H1 (cell line): ENCODE data around the gene REPIN1. TPM values are rescaled to one million over a fixed set of nuclear protein-coding genes. Genes with fewer than 3 reads are reported as not detected.

Experiments used
- CTCF ChIA-PET: fragments of 300-600 bp; sonication (Branson Sonifier 250); formaldehyde crosslinking; loops from one replicate; lab custom pipeline; 2021; ENCODE audit not compliant: partially characterized antibody; lab: Charles Lee
- POLR2A ChIA-PET: fragments of 300-600 bp; sonication (Branson Sonifier 250); formaldehyde crosslinking; loops from one replicate; lab custom pipeline; 2021; ENCODE audit warnings: inconsistent platforms; ENCODE audit not compliant: partially characterized antibody; lab: Charles Lee
- DNase-seq, 2 experiments: peaks; one replicate each; pipeline versions ENCODE4 v3.0.0 to v3.0.0-alpha.2; 2010 to 2022; ENCODE audit warnings: low spot score in 2 of 2, low read depth in 1 of 2, mixed read lengths in 1 of 2
- FAIRE-seq: peaks from 2 replicates; lab custom pipeline; 2011; peaks lifted over from hg19 to GRCh38; lab: Jason Lieb, UNC
- H2AFZ ChIP-seq: 2 replicates; pipeline ENCODE4 v1.8.1; 2012; ENCODE audit warnings: low read length, inconsistent platforms
- H2AK5ac ChIP-seq: 2 replicates; pipeline ENCODE4 v1.6.1; 2013; ENCODE audit warnings: low read depth, low read length
- H2BK120ac ChIP-seq: replicated peaks from 2 replicates; pipeline ENCODE3; 2013; ENCODE audit warnings: low read depth, low read length, inconsistent platforms
- H2BK12ac ChIP-seq: 2 replicates; pipeline ENCODE4 v1.6.1; 2013; ENCODE audit warnings: low read depth, low read length
- H2BK15ac ChIP-seq: 2 replicates; pipeline ENCODE4 v1.6.1; 2013; ENCODE audit warnings: low read length
- H2BK20ac ChIP-seq: 2 replicates; pipeline ENCODE4 v1.6.1; 2013; ENCODE audit warnings: low read length
- H2BK5ac ChIP-seq: 2 replicates; pipeline ENCODE4 v1.6.1; 2013; ENCODE audit warnings: low read depth, low read length
- H3K14ac ChIP-seq: 2 replicates; pipeline ENCODE4 v1.6.1; 2013; ENCODE audit warnings: inconsistent platforms; ENCODE audit not compliant: insufficient read length
- H3K18ac ChIP-seq: 2 replicates; pipeline ENCODE4 v1.6.1; 2013; ENCODE audit warnings: low read length; ENCODE audit errors: extremely low read depth
- H3K23ac ChIP-seq: 2 replicates; pipeline ENCODE4 v1.6.1; 2013; ENCODE audit warnings: inconsistent platforms; ENCODE audit not compliant: insufficient read length
- H3K23me2 ChIP-seq: 2 replicates; pipeline ENCODE4 v1.6.1; 2013; ENCODE audit warnings: low read depth, low read length
- H3K27ac ChIP-seq: 2 replicates; pipeline ENCODE4 v1.6.1; 2011; ENCODE audit warnings: low read depth, low read length, inconsistent platforms
- H3K27me3 ChIP-seq, 4 experiments: replicated peaks in 1 of 4; 1 replicate in 1 of 4; 2 replicates in 3 of 4; pipeline versions ENCODE4 v1.6.1 to v1.8.1; 2011 to 2013; ENCODE audit warnings: low read length in 3 of 4, mild to moderate bottlenecking in 3 of 4, inconsistent platforms in 2 of 4, mixed read lengths in 2 of 4, moderate library complexity in 1 of 4; ENCODE audit not compliant: control insufficient read depth in 3 of 4, insufficient read depth in 3 of 4; ENCODE audit errors: extremely low read depth in 1 of 4
- H3K36me3 ChIP-seq, 4 experiments: 2 replicates each; pipeline versions ENCODE4 v1.6.1 to v1.8.1; 2011 to 2013; ENCODE audit warnings: mild to moderate bottlenecking in 4 of 4, low read length in 3 of 4, moderate library complexity in 2 of 4, control low read depth in 1 of 4, inconsistent platforms in 1 of 4; ENCODE audit not compliant: insufficient read depth in 4 of 4, control insufficient read depth in 2 of 4
- H3K4ac ChIP-seq: replicated peaks from 2 replicates; pipeline ENCODE3; 2013; ENCODE audit warnings: low read length, low read depth, mixed read lengths, inconsistent platforms; ENCODE audit not compliant: insufficient read length
- H3K4me1 ChIP-seq, 4 experiments: replicated peaks in 1 of 4; 1 replicate in 1 of 4; 2 replicates in 3 of 4; pipeline versions ENCODE4 v1.6.1 to v1.8.1; 2011 to 2013; ENCODE audit warnings: low read length in 3 of 4, inconsistent platforms in 2 of 4, mixed read lengths in 1 of 4; ENCODE audit not compliant: insufficient read depth in 4 of 4, control insufficient read depth in 3 of 4
- H3K4me2 ChIP-seq, 2 experiments: 2 replicates each; pipeline versions ENCODE4 v1.6.1 to v1.8.1; 2011 to 2013; ENCODE audit warnings: low read depth in 2 of 2, low read length in 2 of 2, control low read depth in 1 of 2, inconsistent platforms in 1 of 2, mild to moderate bottlenecking in 1 of 2; ENCODE audit not compliant: insufficient read depth in 1 of 2
- H3K4me3 ChIP-seq, 4 experiments: fragments of 200-600, 300-600 bp in 1 of 4; sonication (generic), shearing (Covaris generic), sonication (Bioruptor Twin) in 1 of 4; 2 replicates each; pipeline versions ENCODE4 v1.5.1 to v1.8.1; 2011 to 2016; ENCODE audit warnings: low read length in 4 of 4, low read depth in 3 of 4, control low read depth in 2 of 4, inconsistent platforms in 2 of 4, mild to moderate bottlenecking in 2 of 4, mixed read lengths in 1 of 4, moderate library complexity in 1 of 4; ENCODE audit not compliant: insufficient read depth in 2 of 4; ENCODE audit errors: extremely low read depth in 1 of 4
- H3K56ac ChIP-seq: replicated peaks from 2 replicates; pipeline ENCODE3; 2013; ENCODE audit warnings: low read depth, mild to moderate bottlenecking, mixed read lengths, low read length, inconsistent platforms; ENCODE audit not compliant: insufficient read length
- H3K79me1 ChIP-seq: 2 replicates; pipeline ENCODE4 v1.6.1; 2013; ENCODE audit warnings: low read depth, low read length, control low read depth
- H3K79me2 ChIP-seq, 2 experiments: 2 replicates each; pipeline versions ENCODE4 v1.6.1 to v1.8.1; 2012 to 2013; ENCODE audit warnings: low read length in 2 of 2, mild to moderate bottlenecking in 2 of 2, inconsistent platforms in 1 of 2; ENCODE audit not compliant: insufficient read depth in 2 of 2, control insufficient read depth in 1 of 2
- H3K9ac ChIP-seq, 4 experiments: replicated peaks in 1 of 4; 1 replicate in 1 of 4; 2 replicates in 3 of 4; pipeline versions ENCODE4 v1.6.1 to v1.8.1; 2011 to 2013; ENCODE audit warnings: low read depth in 3 of 4, low read length in 3 of 4, control low read depth in 2 of 4, mild to moderate bottlenecking in 2 of 4, moderate library complexity in 2 of 4, inconsistent platforms in 1 of 4; ENCODE audit errors: extremely low read depth in 1 of 4
- H3K9me3 ChIP-seq, 2 experiments: 2 replicates each; pipeline versions ENCODE4 v1.6.1 to v1.8.1; 2012 to 2013; ENCODE audit warnings: mild to moderate bottlenecking in 2 of 2, moderate library complexity in 2 of 2, control low read depth in 1 of 2, inconsistent platforms in 1 of 2, low read depth in 1 of 2, low read length in 1 of 2, mixed read lengths in 1 of 2; ENCODE audit not compliant: insufficient read depth in 2 of 2
- H4K20me1 ChIP-seq, 2 experiments: replicated peaks in 1 of 2; 2 replicates each; pipeline versions ENCODE3 to v1.8.1; 2011 to 2013; ENCODE audit warnings: inconsistent platforms in 2 of 2, low read length in 2 of 2, mild to moderate bottlenecking in 1 of 2; ENCODE audit not compliant: insufficient read depth in 2 of 2, control insufficient read depth in 1 of 2
- H4K5ac ChIP-seq: 2 replicates; pipeline ENCODE4 v1.6.1; 2013; ENCODE audit warnings: low read length, low read depth, mixed read lengths, inconsistent platforms; ENCODE audit not compliant: insufficient read length
- H4K8ac ChIP-seq: 2 replicates; pipeline ENCODE4 v1.8.0; 2013; ENCODE audit warnings: mild to moderate bottlenecking, moderate library complexity, low read length, inconsistent platforms; ENCODE audit not compliant: insufficient read depth; ENCODE audit errors: extremely low read depth
- H4K91ac ChIP-seq: replicated peaks from 2 replicates; pipeline ENCODE3; 2013; ENCODE audit warnings: low read length, mixed read lengths, inconsistent platforms; ENCODE audit not compliant: insufficient read length
- ASH2L ChIP-seq: fragments of 200-600, 300-600 bp; sonication (generic); IDR thresholded peaks from one replicate; pipeline ENCODE4 v1.7.1; 2017; ENCODE audit warnings: low read length
- CREB1 ChIP-seq: IDR thresholded peaks from 2 replicates; pipeline ENCODE4 v1.6.1; 2012; ENCODE audit warnings: inconsistent platforms
- CTCF ChIP-seq, 3 experiments: IDR thresholded peaks; 1 replicate in 2 of 3; 2 replicates in 1 of 3; pipeline versions ENCODE4 v1.5.1 to v1.6.1; 2011; ENCODE audit warnings: low read length in 3 of 3, mild to moderate bottlenecking in 3 of 3, inconsistent platforms in 2 of 3, low read depth in 1 of 3, moderate library complexity in 1 of 3; ENCODE audit not compliant: insufficient read depth in 1 of 3; ENCODE audit errors: control extremely low read depth in 1 of 3
- JUN ChIP-seq: IDR thresholded peaks from 2 replicates; pipeline ENCODE4 v1.6.1; 2011; ENCODE audit warnings: low read depth, mild to moderate bottlenecking, improper control_type of control experiment, low read length
- KDM1A ChIP-seq: fragments of 200-600, 300-600 bp; sonication (generic); IDR thresholded peaks from 2 replicates; pipeline ENCODE4 v1.7.1; 2016; ENCODE audit warnings: mild to moderate bottlenecking, low read length, borderline replicate concordance
- NRF1 ChIP-seq: IDR thresholded peaks from 2 replicates; pipeline ENCODE4 v1.6.1; 2011; ENCODE audit warnings: mild to moderate bottlenecking, low read depth, low read length, improper control_type of control experiment
- RAD21 ChIP-seq, 2 experiments: IDR thresholded peaks in 1 of 2; conservative IDR thresholded peaks in 1 of 2; 2 replicates each; pipeline ENCODE4 v1.6.1; 2011; ENCODE audit warnings: low read depth in 2 of 2, low read length in 2 of 2, improper control_type of control experiment in 1 of 2, inconsistent platforms in 1 of 2, mild to moderate bottlenecking in 1 of 2, moderate library complexity in 1 of 2
- RBBP5 ChIP-seq: IDR thresholded peaks from 2 replicates; pipeline ENCODE4 v1.7.1; 2012; ENCODE audit warnings: low read depth, mild to moderate bottlenecking, inconsistent platforms, low read length, moderate library complexity, borderline replicate concordance
- YY1 ChIP-seq: IDR thresholded peaks from 2 replicates; pipeline ENCODE4 v1.6.1; 2011; ENCODE audit warnings: low read depth, mild to moderate bottlenecking, low read length
- WGBS, 2 experiments: shearing (Covaris generic) in 1 of 2; methylation state at CpG; one replicate each; pipeline versions ENCODE4 v1.1.6 to v1.1.7; 2013 to 2015; ENCODE audit warnings: low lambda C conversion rate in 2 of 2, mixed read lengths in 2 of 2, inconsistent platforms in 1 of 2, low coverage in 1 of 2, missing lambda C conversion rate in 1 of 2; ENCODE audit not compliant: insufficient replicate concordance in 2 of 2, insufficient coverage in 1 of 2, insufficient read length in 1 of 2; ENCODE audit errors: extremely low coverage in 1 of 2, missing lambda C conversion rate in 1 of 2; 5-methylcytosine and 5-hydroxymethylcytosine counted together
- polyA plus RNA-seq, 7 experiments: library from polyadenylated mRNA; depleted of rRNA in 3 of 7; stranded (reverse) in 5 of 7; unstranded in 2 of 7; fragments of >200 nt in 5 of 7; fragments of 200-250 nt in 2 of 7; gene quantifications; 1 replicate in 5 of 7; 2 replicates in 1 of 7; 4 replicates in 1 of 7; pipeline versions ENCODE4 v1.2.1 to v1.2.3, GENCODE V29; 2011 to 2013; ENCODE audit warnings: missing spikeins in 2 of 7, mixed read lengths in 2 of 7
- total RNA-seq: library from RNA; stranded (reverse); fragmentation: NEBNext Ultra II Directional; extraction: Animal tissue kit (Norgen Biotek cat#: 25700); gene quantifications from 2 replicates; pipeline ENCODE4 v1.2.1, GENCODE V29; 2021

Gene REPIN1
- total and polyA plus RNA-seq, 2 of the 8 experiments (the other 6 are each of a cell fraction or from before 2014, with no cell fraction given), result 98.6 to 125 TPM

DNA sequence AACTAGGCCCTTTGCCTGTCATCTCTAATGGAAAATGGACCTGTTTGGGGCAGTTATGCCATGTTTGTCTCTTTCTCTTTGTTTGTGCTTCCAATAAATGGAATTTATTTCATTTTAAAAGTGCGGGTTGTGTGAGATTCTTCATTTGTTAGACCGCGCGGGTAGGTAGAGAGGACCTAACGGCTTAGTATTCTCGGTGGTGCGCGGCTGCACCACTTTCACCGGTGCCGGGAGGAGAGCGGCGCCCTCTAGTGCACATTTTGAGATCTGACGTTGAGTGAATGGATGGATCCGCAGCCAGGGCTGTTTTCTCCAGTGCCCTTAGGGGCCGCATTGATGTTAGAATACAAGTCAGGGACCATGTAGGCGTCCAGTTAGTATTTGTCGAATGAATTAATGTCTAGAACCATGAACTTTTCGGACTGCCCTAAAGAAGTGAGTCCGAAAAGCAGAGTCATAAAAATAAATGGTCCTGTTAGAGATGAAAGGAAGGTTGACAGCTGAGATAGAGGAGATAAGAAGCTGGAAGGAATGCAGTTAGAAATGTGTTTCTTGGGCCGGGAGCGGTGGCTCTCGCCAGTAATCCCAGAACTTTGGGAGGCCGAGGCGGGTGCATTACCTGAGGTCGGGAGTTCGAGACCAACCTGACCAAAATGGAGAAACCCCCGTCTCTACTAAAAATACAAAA is 52.5 kb downstream of the REPIN1 start:
- no peak overlapping the region for H2BK15ac ChIP-seq
- no peaks in the 10 kb centered on the region for H3K23me2 ChIP-seq
- H3K27ac ChIP-seq, result no peak overlapping the region
- H3K4me1 ChIP-seq, result peaks cover 0 to 3% (median 0%) of the 10 kb centered on the region in 4 experiments; a peak in 2 of 7 replicates
- no peak overlapping the region for H3K4me3 ChIP-seq
- H2BK120ac ChIP-seq, result no peak overlapping the region
- no peak overlapping the region for H2BK5ac ChIP-seq
- no peak overlapping the region for H3K4me2 ChIP-seq
- no peak overlapping the region for H3K23ac ChIP-seq
- H3K27me3 ChIP-seq, result no peaks in the 10 kb centered on the region
- no peak overlapping the region for H2AK5ac ChIP-seq
- H3K4ac ChIP-seq, result no peak overlapping the region
- no peaks in the 10 kb centered on the region for H3K9me3 ChIP-seq
- no peaks in the 10 kb centered on the region for H4K20me1 ChIP-seq
- H3K9ac ChIP-seq, result no peak overlapping the region
- H3K79me1 ChIP-seq, result no peaks in the 10 kb centered on the region
- POLR2A ChIA-PET, result interaction anchor here (0.7 to 1.2 kb wide), 3 partner anchors 12 to 97 kb away, joined by 3 to 4 read pairs (median 3); no protein-coding TSS in a partner anchor
- no peak overlapping the region for H3K14ac ChIP-seq
- H3K79me2 ChIP-seq, result no peaks in the 10 kb centered on the region
- H3K18ac ChIP-seq, result no peak overlapping the region
- no peaks in the 10 kb centered on the region for H3K36me3 ChIP-seq
- H2BK12ac ChIP-seq, result no peak overlapping the region
- TF ChIP-seq KDM1A, result peak; percentile 35; the same call in 1 of the 2 replicates
- 0 out of 2 replicates have a peak, but pooled peaks have one; percentile 19 for TF ChIP-seq YY1
- TF ChIP-seq ASH2L, result peak; percentile 29
- no peak for TF ChIP-seq RBBP5
- TF ChIP-seq CREB1, result peak; percentile 72; the same call in 1 of the 2 replicates
- TF ChIP-seq JUN, result no peak
- TF ChIP-seq RAD21 (IDR thresholded peaks at IDR 0.05 in 1 of 2, conservative IDR thresholded peaks at IDR 0.05 in 1 of 2; ENCODE audit: low read depth in 2 of 2, low read length in 2 of 2), result peak; percentile 88 to 90
- peak; percentile 80 to 87 (median 81) for TF ChIP-seq CTCF (IDR thresholded peaks at IDR 0.05; ENCODE audit: control extremely low read depth in 1 of 3, insufficient read depth in 1 of 3, low read depth in 1 of 3, low read length in 3 of 3)
- TF ChIP-seq NRF1, result no peak
- TF ChIP-seq, all 59 proteins: peak for 6
- FAIRE-seq (peak; percentile 77), DNase-seq (peak in 1 of 2 experiments; percentile 93)
- 33% methylated on average over 27 of the region's 27 CpGs; no CpG with 5 or more reads in 1 of the 2 experiments for WGBS, 2 experiments
- Histone ChIP-seq H4K8ac (no peak overlapping the region), H4K5ac (no peak overlapping the region), H2AFZ (no peak overlapping the region), H3K56ac (no peak overlapping the region), H2BK20ac (no peak overlapping the region), H4K91ac (no peak overlapping the region)
- CTCF ChIA-PET, result interaction anchor here (0.7 to 2.6 kb wide), 21 partner anchors 8 to 136 kb away, joined by 3 to 16 read pairs (median 4); partner anchors contain the start of gene RARRES2
